HCT116 (cell line): ENCODE measurements around the gene MAPRE3. TPM values are rescaled to one million over a fixed set of nuclear protein-coding genes. Genes with fewer than 3 reads are reported as not detected.

ENCODE experiments used
- ATAC-seq: fragments of 200-7000 bp; cut with Tn5 transposase; 2 replicates; pipeline ENCODE4 v1.9.1; 2020; ENCODE audit warnings: mild to moderate bottlenecking, moderate library complexity
- BruUV-seq: library from RNA; stranded (reverse); fragments of 400-500 nt; replicated peaks from 2 replicates; lab custom pipeline; 2021; lab: Mats Ljungman, UMichigan
- CTCF ChIA-PET: fragments of 300-600 bp; sonication (Branson Sonifier 250); formaldehyde crosslinking; loops from one replicate; lab custom pipeline; 2021; ENCODE audit warnings: antibody characterized with exemption; lab: Charles Lee
- POLR2A ChIA-PET: fragments of 300-600, 350-600 bp; sonication (Branson Sonifier 250); formaldehyde crosslinking; loops from one replicate; lab custom pipeline; 2021; ENCODE audit warnings: antibody characterized with exemption; lab: Charles Lee
- RAD21 ChIA-PET, 2 experiments: fragments of 300-600 bp; sonication (Branson Sonifier 250); formaldehyde crosslinking; loops; one replicate each; lab custom pipeline; 2023; ENCODE audit warnings: low total read pairs in 2 of 2; ENCODE audit not compliant: uncharacterized antibody in 2 of 2, unreplicated experiment in 2 of 2, low non-redundant PET in 1 of 2; lab: Charles Lee
- DNase-seq: peaks from one replicate; pipeline ENCODE4 v3.0.0-alpha.2; 2010; ENCODE audit warnings: low read depth, low spot score
- H2AFZ ChIP-seq: fragments of 200-600 bp; shearing (Covaris generic), sonication (generic); 2 replicates; pipeline ENCODE4 v1.6.1; 2017; ENCODE audit warnings: low read depth, mixed run types, mixed read lengths, antibody characterized with exemption, low read length; ENCODE audit not compliant: poor library complexity, severe bottlenecking
- H3K27ac ChIP-seq: 2 replicates; pipeline ENCODE4 v1.5.1; 2012; ENCODE audit warnings: low read depth, low read length
- H3K27me3 ChIP-seq: fragments of 200-600 bp; sonication (generic); 2 replicates; pipeline ENCODE4 v1.6.1; 2016; ENCODE audit warnings: mixed run types, low read length, mixed read lengths; ENCODE audit not compliant: insufficient read depth
- H3K36me3 ChIP-seq, 2 experiments: fragments of 200-500 bp in 1 of 2; fragments of 200-600 bp in 1 of 2; sonication (Bioruptor generic) in 1 of 2; sonication (generic) in 1 of 2; 2 replicates each; pipeline versions ENCODE4 v1.5.1 to v1.6.1; 2014 to 2016; ENCODE audit warnings: low read length in 2 of 2, inconsistent platforms in 1 of 2, mixed read lengths in 1 of 2, mixed run types in 1 of 2; ENCODE audit not compliant: insufficient read depth in 2 of 2, control insufficient read depth in 1 of 2
- H3K4me1 ChIP-seq, 2 experiments: fragments of 200-600 bp in 1 of 2; sonication (generic) in 1 of 2; 2 replicates each; pipeline versions ENCODE4 v1.5.1 to v1.6.1; 2012 to 2017; ENCODE audit warnings: low read length in 2 of 2, inconsistent platforms in 1 of 2, mild to moderate bottlenecking in 1 of 2, mixed read lengths in 1 of 2, mixed run types in 1 of 2, moderate library complexity in 1 of 2; ENCODE audit not compliant: insufficient read depth in 2 of 2, control insufficient read depth in 1 of 2
- H3K4me2 ChIP-seq: fragments of 200-600 bp; sonication (generic); 2 replicates; pipeline ENCODE4 v1.6.1; 2017; ENCODE audit warnings: mixed run types, low read length, mixed read lengths
- H3K4me3 ChIP-seq, 2 experiments: fragments of 200-600 bp in 1 of 2; sonication (generic) in 1 of 2; replicated peaks in 1 of 2; 2 replicates each; pipeline ENCODE4 v1.5.1; 2011 to 2016; ENCODE audit warnings: low read length in 2 of 2, control low read depth in 1 of 2, low read depth in 1 of 2, mild to moderate bottlenecking in 1 of 2, mixed read lengths in 1 of 2, mixed run types in 1 of 2
- H3K79me2 ChIP-seq: fragments of 200-600 bp; sonication (generic); 2 replicates; pipeline ENCODE4 v1.6.1; 2017; ENCODE audit warnings: mild to moderate bottlenecking, mixed run types, low read length, moderate library complexity, mixed read lengths; ENCODE audit not compliant: insufficient read depth
- H3K9ac ChIP-seq: fragments of 200-600 bp; sonication (generic); 2 replicates; pipeline ENCODE4 v1.6.1; 2016; ENCODE audit warnings: low read length, mixed read lengths
- H3K9me2 ChIP-seq: fragments of 200-600 bp; sonication (generic), shearing (Covaris generic); 2 replicates; pipeline ENCODE4 v1.6.1; 2017; ENCODE audit warnings: mixed run types, mild to moderate bottlenecking, moderate library complexity; ENCODE audit not compliant: insufficient read depth
- H3K9me3 ChIP-seq, 2 experiments: fragments of 200-500 bp in 1 of 2; fragments of 200-600 bp in 1 of 2; sonication (Bioruptor generic) in 1 of 2; sonication (generic) in 1 of 2; 2 replicates each; pipeline ENCODE4 v1.6.1; 2014 to 2017; ENCODE audit warnings: low read length in 2 of 2, mixed read lengths in 2 of 2, inconsistent platforms in 1 of 2, low read depth in 1 of 2, mild to moderate bottlenecking in 1 of 2, mixed run types in 1 of 2, moderate library complexity in 1 of 2; ENCODE audit not compliant: control insufficient read depth in 1 of 2, insufficient read depth in 1 of 2
- H4K20me1 ChIP-seq: fragments of 200-600 bp; sonication (generic), shearing (Covaris generic); 2 replicates; pipeline ENCODE4 v1.6.1; 2017; ENCODE audit warnings: mixed run types, mild to moderate bottlenecking, moderate library complexity; ENCODE audit not compliant: insufficient read depth
- CEBPB ChIP-seq: IDR thresholded peaks from 2 replicates; pipeline ENCODE4 v1.6.1; 2012; ENCODE audit warnings: low read depth
- EGR1 ChIP-seq: IDR thresholded peaks from 2 replicates; pipeline ENCODE4 v1.6.1; 2012; ENCODE audit warnings: low read depth
- EZH2phosphoT487 ChIP-seq: fragments of 200-600 bp; IDR thresholded peaks from 2 replicates; pipeline ENCODE4 v1.6.1; 2018; ENCODE audit warnings: antibody characterized with exemption, borderline replicate concordance
- FOSL1 ChIP-seq: IDR thresholded peaks from 2 replicates; pipeline ENCODE4 v1.6.1; 2012; ENCODE audit warnings: low read depth
- JUND ChIP-seq: IDR thresholded peaks from 2 replicates; pipeline ENCODE4 v1.6.1; 2012
- POLR2AphosphoS5 ChIP-seq: IDR thresholded peaks from 2 replicates; pipeline ENCODE4 v1.6.1; 2011; ENCODE audit warnings: mild to moderate bottlenecking, low read depth, low read length, moderate library complexity
- RAD21 ChIP-seq: IDR thresholded peaks from 2 replicates; pipeline ENCODE4 v1.6.1; 2012; ENCODE audit warnings: low read depth, mild to moderate bottlenecking
- SP1 ChIP-seq: IDR thresholded peaks from 2 replicates; pipeline ENCODE4 v1.6.1; 2012; ENCODE audit warnings: low read depth
- SRF ChIP-seq: IDR thresholded peaks from 2 replicates; pipeline ENCODE4 v1.6.1; 2012; ENCODE audit warnings: low read depth
- YY1 ChIP-seq: IDR thresholded peaks from 2 replicates; pipeline ENCODE4 v1.6.1; 2011; ENCODE audit warnings: low read length, low read depth, moderate library complexity, mild to moderate bottlenecking; ENCODE audit not compliant: insufficient replicate concordance; ENCODE audit errors: extremely low read depth
- intact Hi-C: fragments of 100-400 bp; cut with micrococcal nuclease; formaldehyde crosslinking; loops from 2 replicates; pipeline ENCODE4 v1.10.0; 2022
- total RNA-seq: library from RNA; stranded (reverse); gene quantifications from one replicate; pipeline ENCODE4 v1.2.1, GENCODE V29; 2021; ENCODE audit not compliant: unreplicated experiment
- TF ChIP-seq, protein P1 (sequence below), 3 experiments: fragments of 200-600 bp in 1 of 3; sonication (generic) in 1 of 3; IDR thresholded peaks in 2 of 3; conservative IDR thresholded peaks in 1 of 3; 2 replicates each; pipeline ENCODE4 v1.5.1; 2012 to 2017; ENCODE audit warnings: low read depth in 2 of 3, low read length in 2 of 3, antibody characterized with exemption in 1 of 3, borderline replicate concordance in 1 of 3, control low read depth in 1 of 3, mild to moderate bottlenecking in 1 of 3, mixed read lengths in 1 of 3, mixed run types in 1 of 3, moderate library complexity in 1 of 3; ENCODE audit not compliant: insufficient read depth in 1 of 3
- TF ChIP-seq, protein P2 (sequence below): IDR thresholded peaks from 2 replicates; pipeline ENCODE4 v1.6.1; 2011; ENCODE audit warnings: mild to moderate bottlenecking, low read length, moderate library complexity; ENCODE audit not compliant: insufficient replicate concordance; ENCODE audit errors: extremely low read depth
- TF ChIP-seq, protein P3 (sequence below): IDR thresholded peaks from 2 replicates; pipeline ENCODE4 v1.6.1; 2012
- TF ChIP-seq, protein P4 (sequence below): IDR thresholded peaks from 2 replicates; pipeline ENCODE4 v1.6.1; 2012
- TF ChIP-seq, protein P5 (sequence below): IDR thresholded peaks from 2 replicates; pipeline ENCODE4 v1.6.1; 2012; ENCODE audit warnings: low read depth

Gene MAPRE3
- total RNA-seq, 1 experiment from 2014 or later, result 12.1 TPM

DNA sequence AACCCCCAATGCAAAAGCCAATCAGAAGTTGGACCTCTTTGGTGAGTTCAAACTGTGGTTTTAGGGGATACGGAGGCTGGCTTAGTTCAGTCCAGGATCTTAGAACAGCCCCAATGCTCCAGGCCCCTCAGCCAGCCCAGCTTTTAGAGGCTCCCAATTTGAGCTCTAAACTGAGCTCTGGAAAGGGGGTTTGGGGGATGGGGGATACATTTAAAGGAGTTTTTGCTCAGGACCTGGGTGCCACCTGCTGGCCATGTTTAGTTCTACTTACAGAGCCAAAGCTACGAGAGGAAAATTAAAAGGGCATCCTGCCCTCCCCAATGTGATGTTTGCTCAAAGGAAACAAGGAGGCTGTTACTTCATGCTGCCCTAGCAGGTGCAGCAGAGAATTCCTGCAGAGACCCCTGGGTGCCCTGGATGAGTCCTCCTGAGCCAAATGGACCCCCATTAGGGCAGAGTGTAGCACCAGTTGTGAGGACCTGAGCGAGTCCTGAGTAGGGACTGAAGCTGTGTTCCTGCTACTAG is 46.4 kb downstream of the MAPRE3 start:
- TF ChIP-seq, protein P1, sequence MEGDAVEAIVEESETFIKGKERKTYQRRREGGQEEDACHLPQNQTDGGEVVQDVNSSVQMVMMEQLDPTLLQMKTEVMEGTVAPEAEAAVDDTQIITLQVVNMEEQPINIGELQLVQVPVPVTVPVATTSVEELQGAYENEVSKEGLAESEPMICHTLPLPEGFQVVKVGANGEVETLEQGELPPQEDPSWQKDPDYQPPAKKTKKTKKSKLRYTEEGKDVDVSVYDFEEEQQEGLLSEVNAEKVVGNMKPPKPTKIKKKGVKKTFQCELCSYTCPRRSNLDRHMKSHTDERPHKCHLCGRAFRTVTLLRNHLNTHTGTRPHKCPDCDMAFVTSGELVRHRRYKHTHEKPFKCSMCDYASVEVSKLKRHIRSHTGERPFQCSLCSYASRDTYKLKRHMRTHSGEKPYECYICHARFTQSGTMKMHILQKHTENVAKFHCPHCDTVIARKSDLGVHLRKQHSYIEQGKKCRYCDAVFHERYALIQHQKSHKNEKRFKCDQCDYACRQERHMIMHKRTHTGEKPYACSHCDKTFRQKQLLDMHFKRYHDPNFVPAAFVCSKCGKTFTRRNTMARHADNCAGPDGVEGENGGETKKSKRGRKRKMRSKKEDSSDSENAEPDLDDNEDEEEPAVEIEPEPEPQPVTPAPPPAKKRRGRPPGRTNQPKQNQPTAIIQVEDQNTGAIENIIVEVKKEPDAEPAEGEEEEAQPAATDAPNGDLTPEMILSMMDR (IDR thresholded peaks at IDR 0.05 in 2 of 3, conservative IDR thresholded peaks at IDR 0.05 in 1 of 3; ENCODE audit: borderline replicate concordance in 1 of 3, insufficient read depth in 1 of 3, low read depth in 2 of 3, low read length in 2 of 3), result peak; percentile 68 to 85 (median 84)
- TF ChIP-seq, protein P2, sequence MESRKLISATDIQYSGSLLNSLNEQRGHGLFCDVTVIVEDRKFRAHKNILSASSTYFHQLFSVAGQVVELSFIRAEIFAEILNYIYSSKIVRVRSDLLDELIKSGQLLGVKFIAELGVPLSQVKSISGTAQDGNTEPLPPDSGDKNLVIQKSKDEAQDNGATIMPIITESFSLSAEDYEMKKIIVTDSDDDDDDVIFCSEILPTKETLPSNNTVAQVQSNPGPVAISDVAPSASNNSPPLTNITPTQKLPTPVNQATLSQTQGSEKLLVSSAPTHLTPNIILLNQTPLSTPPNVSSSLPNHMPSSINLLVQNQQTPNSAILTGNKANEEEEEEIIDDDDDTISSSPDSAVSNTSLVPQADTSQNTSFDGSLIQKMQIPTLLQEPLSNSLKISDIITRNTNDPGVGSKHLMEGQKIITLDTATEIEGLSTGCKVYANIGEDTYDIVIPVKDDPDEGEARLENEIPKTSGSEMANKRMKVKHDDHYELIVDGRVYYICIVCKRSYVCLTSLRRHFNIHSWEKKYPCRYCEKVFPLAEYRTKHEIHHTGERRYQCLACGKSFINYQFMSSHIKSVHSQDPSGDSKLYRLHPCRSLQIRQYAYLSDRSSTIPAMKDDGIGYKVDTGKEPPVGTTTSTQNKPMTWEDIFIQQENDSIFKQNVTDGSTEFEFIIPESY, result no peak
- no peak for TF ChIP-seq EGR1
- TF ChIP-seq SP1, result no peak
- no peak for TF ChIP-seq FOSL1
- TF ChIP-seq CEBPB, result no peak
- no peak for TF ChIP-seq YY1
- TF ChIP-seq, protein P3, sequence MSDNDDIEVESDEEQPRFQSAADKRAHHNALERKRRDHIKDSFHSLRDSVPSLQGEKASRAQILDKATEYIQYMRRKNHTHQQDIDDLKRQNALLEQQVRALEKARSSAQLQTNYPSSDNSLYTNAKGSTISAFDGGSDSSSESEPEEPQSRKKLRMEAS, result no peak
- TF ChIP-seq POLR2AphosphoS5, result 0 out of 2 replicates have a peak, but pooled peaks have one; percentile 21
- TF ChIP-seq EZH2phosphoT487, result no peak
- TF ChIP-seq JUND, result no peak
- TF ChIP-seq, protein P4, sequence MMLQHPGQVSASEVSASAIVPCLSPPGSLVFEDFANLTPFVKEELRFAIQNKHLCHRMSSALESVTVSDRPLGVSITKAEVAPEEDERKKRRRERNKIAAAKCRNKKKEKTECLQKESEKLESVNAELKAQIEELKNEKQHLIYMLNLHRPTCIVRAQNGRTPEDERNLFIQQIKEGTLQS, result no peak
- peak; percentile 92 for TF ChIP-seq RAD21
- TF ChIP-seq SRF, result no peak
- TF ChIP-seq, protein P5, sequence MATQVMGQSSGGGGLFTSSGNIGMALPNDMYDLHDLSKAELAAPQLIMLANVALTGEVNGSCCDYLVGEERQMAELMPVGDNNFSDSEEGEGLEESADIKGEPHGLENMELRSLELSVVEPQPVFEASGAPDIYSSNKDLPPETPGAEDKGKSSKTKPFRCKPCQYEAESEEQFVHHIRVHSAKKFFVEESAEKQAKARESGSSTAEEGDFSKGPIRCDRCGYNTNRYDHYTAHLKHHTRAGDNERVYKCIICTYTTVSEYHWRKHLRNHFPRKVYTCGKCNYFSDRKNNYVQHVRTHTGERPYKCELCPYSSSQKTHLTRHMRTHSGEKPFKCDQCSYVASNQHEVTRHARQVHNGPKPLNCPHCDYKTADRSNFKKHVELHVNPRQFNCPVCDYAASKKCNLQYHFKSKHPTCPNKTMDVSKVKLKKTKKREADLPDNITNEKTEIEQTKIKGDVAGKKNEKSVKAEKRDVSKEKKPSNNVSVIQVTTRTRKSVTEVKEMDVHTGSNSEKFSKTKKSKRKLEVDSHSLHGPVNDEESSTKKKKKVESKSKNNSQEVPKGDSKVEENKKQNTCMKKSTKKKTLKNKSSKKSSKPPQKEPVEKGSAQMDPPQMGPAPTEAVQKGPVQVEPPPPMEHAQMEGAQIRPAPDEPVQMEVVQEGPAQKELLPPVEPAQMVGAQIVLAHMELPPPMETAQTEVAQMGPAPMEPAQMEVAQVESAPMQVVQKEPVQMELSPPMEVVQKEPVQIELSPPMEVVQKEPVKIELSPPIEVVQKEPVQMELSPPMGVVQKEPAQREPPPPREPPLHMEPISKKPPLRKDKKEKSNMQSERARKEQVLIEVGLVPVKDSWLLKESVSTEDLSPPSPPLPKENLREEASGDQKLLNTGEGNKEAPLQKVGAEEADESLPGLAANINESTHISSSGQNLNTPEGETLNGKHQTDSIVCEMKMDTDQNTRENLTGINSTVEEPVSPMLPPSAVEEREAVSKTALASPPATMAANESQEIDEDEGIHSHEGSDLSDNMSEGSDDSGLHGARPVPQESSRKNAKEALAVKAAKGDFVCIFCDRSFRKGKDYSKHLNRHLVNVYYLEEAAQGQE, result no peak
- RAD21 ChIA-PET, result interaction anchor here (0.6 to 3.2 kb wide), 5 partner anchors 55 to 334 kb away, joined by 3 to 32 read pairs (median 8); no protein-coding TSS in a partner anchor
- Histone ChIP-seq H3K27me3 (no peaks in the 10 kb centered on the region), H3K36me3 (no peaks in the 10 kb centered on the region), H3K27ac (no peak overlapping the region), H3K9me3 (no peaks in the 10 kb centered on the region), H3K9ac (no peak overlapping the region), H4K20me1 (no peaks in the 10 kb centered on the region), H2AFZ (no peak overlapping the region), H3K4me3 (no peak overlapping the region), H3K79me2 (peaks cover 3% of the 10 kb centered on the region; the same call in 1 of the 2 replicates), H3K9me2 (no peaks in the 10 kb centered on the region), H3K4me2 (0 out of 2 replicates have a peak overlapping the region, but pooled peaks have one; percentile 26), H3K4me1 (peaks cover 25 to 50% of the 10 kb centered on the region in 2 experiments)
- BruUV-seq, result no TSS peak
- POLR2A ChIA-PET, result interaction anchor here (2.4 kb wide), 1 partner anchor 54 kb away, joined by 14 read pairs; no protein-coding TSS in a partner anchor
- CTCF ChIA-PET, result interaction anchor here (0.6 to 7.7 kb wide), 16 partner anchors 22 to 376 kb away, joined by 3 to 154 read pairs (median 4); partner anchors contain the start of genes CIB4 and DPYSL5
- DNase-seq, result peak; percentile 50
- intact Hi-C loops, result loop anchor here (1.0 to 2.0 kb wide), 3 partner anchors 56 to 286 kb away; no protein-coding TSS in a partner anchor
- peak; percentile 74 for ATAC-seq
